Astrocyte of the spinal cord (primary cell): ENCODE data around the gene SLC35B1.

Experiments used
- DNase-seq: peaks from one replicate; pipeline ENCODE4 v3.0.0; 2011; ENCODE audit warnings: low read depth, low spot score
- H3K4me3 ChIP-seq: 2 replicates; pipeline ENCODE4 v1.5.1; 2011; ENCODE audit warnings: low read depth, mild to moderate bottlenecking, low read length, moderate library complexity
- CTCF ChIP-seq: IDR thresholded peaks from 2 replicates; pipeline ENCODE4 v1.5.1; 2012; ENCODE audit warnings: low read depth, mild to moderate bottlenecking, low read length, inconsistent platforms
- in situ Hi-C: cut with HindIII; loops from 2 replicates; pipeline ENCODE4 v1.10.0; 2017; ENCODE audit warnings: low sequenced_read_pairs

SLC35B1 gene

GRCh38 chr17:49707608-49708514 is at the start of gene SLC35B1:
Gene SLC35B1 (minus strand): TSS chr17:49707964. CDS start chr17:49707833, 131 bp downstream.
- peak; percentile 99 for DNase-seq
- in situ Hi-C loops, result no loop called here
- TF ChIP-seq CTCF, result peak; percentile 96
- H3K4me3 ChIP-seq, result peak within 1 kb of the TSS; percentile 99

- in situ Hi-C loops, result no loop called here
- no peak overlapping the region for H3K4me3 ChIP-seq
Measured at GRCh38 chr17:49757151-49757777, 49.5 kb upstream of the SLC35B1 start.

GRCh38 chr17:49756323-49757150 is 48.8 kb upstream of the SLC35B1 start:
- in situ Hi-C loops, result no loop called here
- DNase-seq, result no peak
- no peak overlapping the region for H3K4me3 ChIP-seq
- no peak for TF ChIP-seq CTCF

More at GRCh38 chr17:49757151-49757777, 49.5 kb upstream of the SLC35B1 start:
- TF ChIP-seq CTCF, result no peak
- DNase-seq, result no peak

GRCh38 chr17:49755663-49756283 is 48.0 kb upstream of the SLC35B1 start:
- H3K4me3 ChIP-seq, result no peak overlapping the region
- no peak for TF ChIP-seq CTCF
- in situ Hi-C loops, result no loop called here
- no peak for DNase-seq

- in situ Hi-C loops, result no loop called here
- no peak for DNase-seq
- TF ChIP-seq CTCF, result no peak
- no peak overlapping the region for H3K4me3 ChIP-seq
Measured at GRCh38 chr17:49753959-49754391, 46.2 kb upstream of the SLC35B1 start.

GRCh38 chr17:49752508-49752907 is 44.7 kb upstream of the SLC35B1 start:
- in situ Hi-C loops, result no loop called here
- DNase-seq, result no peak
- no peak overlapping the region for H3K4me3 ChIP-seq
- TF ChIP-seq CTCF, result no peak
